HCT116 (cell line): Measurements from ENCODE around the gene TAS2R30. TPM values are rescaled to one million over a fixed set of nuclear protein-coding genes. Genes with fewer than 3 reads are reported as not detected.

Source experiments
- ATAC-seq: fragments of 200-7000 bp; cut with Tn5 transposase; 2 replicates; pipeline ENCODE4 v1.9.1; 2020; ENCODE audit warnings: mild to moderate bottlenecking, moderate library complexity
- Bru-seq: library from RNA; stranded (reverse); fragments of 400-500 nt; gene quantifications from one replicate; lab custom pipeline; 2021; lab: Mats Ljungman, UMichigan
- BruChase-seq, 2 experiments: library from RNA; stranded (reverse); fragments of 400-500 nt; gene quantifications; one replicate each; lab custom pipeline; 2021; lab: Mats Ljungman, UMichigan
- BruUV-seq: library from RNA; stranded (reverse); fragments of 400-500 nt; replicated peaks from 2 replicates; lab custom pipeline; 2021; lab: Mats Ljungman, UMichigan
- CTCF ChIA-PET: fragments of 300-600 bp; sonication (Branson Sonifier 250); formaldehyde crosslinking; loops from one replicate; lab custom pipeline; 2021; ENCODE audit warnings: antibody characterized with exemption; lab: Charles Lee
- POLR2A ChIA-PET: fragments of 300-600, 350-600 bp; sonication (Branson Sonifier 250); formaldehyde crosslinking; loops from one replicate; lab custom pipeline; 2021; ENCODE audit warnings: antibody characterized with exemption; lab: Charles Lee
- RAD21 ChIA-PET, 2 experiments: fragments of 300-600 bp; sonication (Branson Sonifier 250); formaldehyde crosslinking; loops; one replicate each; lab custom pipeline; 2023; ENCODE audit warnings: low total read pairs in 2 of 2; ENCODE audit not compliant: uncharacterized antibody in 2 of 2, unreplicated experiment in 2 of 2, low non-redundant PET in 1 of 2; lab: Charles Lee
- DNase-seq: peaks from one replicate; pipeline ENCODE4 v3.0.0-alpha.2; 2010; ENCODE audit warnings: low read depth, low spot score
- H2AFZ ChIP-seq: fragments of 200-600 bp; shearing (Covaris generic), sonication (generic); 2 replicates; pipeline ENCODE4 v1.6.1; 2017; ENCODE audit warnings: low read depth, mixed run types, mixed read lengths, antibody characterized with exemption, low read length; ENCODE audit not compliant: poor library complexity, severe bottlenecking
- H3K27ac ChIP-seq: 2 replicates; pipeline ENCODE4 v1.5.1; 2012; ENCODE audit warnings: low read depth, low read length
- H3K27me3 ChIP-seq: fragments of 200-600 bp; sonication (generic); 2 replicates; pipeline ENCODE4 v1.6.1; 2016; ENCODE audit warnings: mixed run types, low read length, mixed read lengths; ENCODE audit not compliant: insufficient read depth
- H3K36me3 ChIP-seq, 2 experiments: fragments of 200-500 bp in 1 of 2; fragments of 200-600 bp in 1 of 2; sonication (Bioruptor generic) in 1 of 2; sonication (generic) in 1 of 2; 2 replicates each; pipeline versions ENCODE4 v1.5.1 to v1.6.1; 2014 to 2016; ENCODE audit warnings: low read length in 2 of 2, inconsistent platforms in 1 of 2, mixed read lengths in 1 of 2, mixed run types in 1 of 2; ENCODE audit not compliant: insufficient read depth in 2 of 2, control insufficient read depth in 1 of 2
- H3K4me1 ChIP-seq, 2 experiments: fragments of 200-600 bp in 1 of 2; sonication (generic) in 1 of 2; 2 replicates each; pipeline versions ENCODE4 v1.5.1 to v1.6.1; 2012 to 2017; ENCODE audit warnings: low read length in 2 of 2, inconsistent platforms in 1 of 2, mild to moderate bottlenecking in 1 of 2, mixed read lengths in 1 of 2, mixed run types in 1 of 2, moderate library complexity in 1 of 2; ENCODE audit not compliant: insufficient read depth in 2 of 2, control insufficient read depth in 1 of 2
- H3K4me2 ChIP-seq: fragments of 200-600 bp; sonication (generic); 2 replicates; pipeline ENCODE4 v1.6.1; 2017; ENCODE audit warnings: mixed run types, low read length, mixed read lengths
- H3K4me3 ChIP-seq, 2 experiments: fragments of 200-600 bp in 1 of 2; sonication (generic) in 1 of 2; replicated peaks in 1 of 2; 2 replicates each; pipeline ENCODE4 v1.5.1; 2011 to 2016; ENCODE audit warnings: low read length in 2 of 2, control low read depth in 1 of 2, low read depth in 1 of 2, mild to moderate bottlenecking in 1 of 2, mixed read lengths in 1 of 2, mixed run types in 1 of 2
- H3K79me2 ChIP-seq: fragments of 200-600 bp; sonication (generic); 2 replicates; pipeline ENCODE4 v1.6.1; 2017; ENCODE audit warnings: mild to moderate bottlenecking, mixed run types, low read length, moderate library complexity, mixed read lengths; ENCODE audit not compliant: insufficient read depth
- H3K9ac ChIP-seq: fragments of 200-600 bp; sonication (generic); 2 replicates; pipeline ENCODE4 v1.6.1; 2016; ENCODE audit warnings: low read length, mixed read lengths
- H3K9me2 ChIP-seq: fragments of 200-600 bp; sonication (generic), shearing (Covaris generic); 2 replicates; pipeline ENCODE4 v1.6.1; 2017; ENCODE audit warnings: mixed run types, mild to moderate bottlenecking, moderate library complexity; ENCODE audit not compliant: insufficient read depth
- H3K9me3 ChIP-seq, 2 experiments: fragments of 200-500 bp in 1 of 2; fragments of 200-600 bp in 1 of 2; sonication (Bioruptor generic) in 1 of 2; sonication (generic) in 1 of 2; 2 replicates each; pipeline ENCODE4 v1.6.1; 2014 to 2017; ENCODE audit warnings: low read length in 2 of 2, mixed read lengths in 2 of 2, inconsistent platforms in 1 of 2, low read depth in 1 of 2, mild to moderate bottlenecking in 1 of 2, mixed run types in 1 of 2, moderate library complexity in 1 of 2; ENCODE audit not compliant: control insufficient read depth in 1 of 2, insufficient read depth in 1 of 2
- H4K20me1 ChIP-seq: fragments of 200-600 bp; sonication (generic), shearing (Covaris generic); 2 replicates; pipeline ENCODE4 v1.6.1; 2017; ENCODE audit warnings: mixed run types, mild to moderate bottlenecking, moderate library complexity; ENCODE audit not compliant: insufficient read depth
- CEBPB ChIP-seq: IDR thresholded peaks from 2 replicates; pipeline ENCODE4 v1.6.1; 2012; ENCODE audit warnings: low read depth
- ELF1 ChIP-seq: IDR thresholded peaks from 2 replicates; pipeline ENCODE4 v1.6.1; 2012; ENCODE audit warnings: low read depth, borderline replicate concordance
- EZH2 ChIP-seq: fragments of 200-600 bp; sonication (generic); IDR thresholded peaks from 2 replicates; pipeline ENCODE4 v1.6.1; 2017; ENCODE audit warnings: antibody characterized with exemption, mixed run types
- FOSL1 ChIP-seq: IDR thresholded peaks from 2 replicates; pipeline ENCODE4 v1.6.1; 2012; ENCODE audit warnings: low read depth
- JUND ChIP-seq: IDR thresholded peaks from 2 replicates; pipeline ENCODE4 v1.6.1; 2012
- POLR2A ChIP-seq: IDR thresholded peaks from 2 replicates; pipeline ENCODE4 v1.7.0; 2011; ENCODE audit warnings: borderline replicate concordance; ENCODE audit not compliant: insufficient read depth, insufficient read length; ENCODE audit errors: extremely low read depth
- REST ChIP-seq: IDR thresholded peaks from 2 replicates; pipeline ENCODE4 v1.6.1; 2012; ENCODE audit warnings: low read depth
- SIN3A ChIP-seq: IDR thresholded peaks from 2 replicates; pipeline ENCODE4 v1.6.1; 2012; ENCODE audit warnings: low read depth
- SP1 ChIP-seq: IDR thresholded peaks from 2 replicates; pipeline ENCODE4 v1.6.1; 2012; ENCODE audit warnings: low read depth
- ZFX ChIP-seq: fragments of 450-650 bp; IDR thresholded peaks from 2 replicates; pipeline ENCODE4 v1.6.1; 2017
- ZNF274 ChIP-seq: fragments of 200-500 bp; sonication (Bioruptor generic); IDR thresholded peaks from 2 replicates; pipeline ENCODE4 v1.6.1; 2014; ENCODE audit warnings: mild to moderate bottlenecking, low read depth, low read length, inconsistent platforms
- intact Hi-C: fragments of 100-400 bp; cut with micrococcal nuclease; formaldehyde crosslinking; loops from 2 replicates; pipeline ENCODE4 v1.10.0; 2022
- long read RNA-seq: library from polyadenylated mRNA; unstranded; transcript quantifications from one replicate; pipeline ENCODE4 v2.0.0, GENCODE V29; 2021; ENCODE audit not compliant: unreplicated experiment
- polyA plus RNA-seq: library from polyadenylated mRNA; unstranded; fragments of >200 nt; gene quantifications from 2 replicates; pipeline ENCODE4 v1.2.1, GENCODE V29; 2012; ENCODE audit warnings: missing spikeins
- total RNA-seq: library from RNA; stranded (reverse); gene quantifications from one replicate; pipeline ENCODE4 v1.2.1, GENCODE V29; 2021; ENCODE audit not compliant: unreplicated experiment
- TF ChIP-seq, protein P1 (sequence below), 3 experiments: fragments of 200-600 bp in 1 of 3; sonication (generic) in 1 of 3; IDR thresholded peaks in 2 of 3; conservative IDR thresholded peaks in 1 of 3; 2 replicates each; pipeline ENCODE4 v1.5.1; 2012 to 2017; ENCODE audit warnings: low read depth in 2 of 3, low read length in 2 of 3, antibody characterized with exemption in 1 of 3, borderline replicate concordance in 1 of 3, control low read depth in 1 of 3, mild to moderate bottlenecking in 1 of 3, mixed read lengths in 1 of 3, mixed run types in 1 of 3, moderate library complexity in 1 of 3; ENCODE audit not compliant: insufficient read depth in 1 of 3
- TF ChIP-seq, protein P2 (sequence below): IDR thresholded peaks from 2 replicates; pipeline ENCODE4 v1.6.1; 2012

The TAS2R30 gene, protein sequence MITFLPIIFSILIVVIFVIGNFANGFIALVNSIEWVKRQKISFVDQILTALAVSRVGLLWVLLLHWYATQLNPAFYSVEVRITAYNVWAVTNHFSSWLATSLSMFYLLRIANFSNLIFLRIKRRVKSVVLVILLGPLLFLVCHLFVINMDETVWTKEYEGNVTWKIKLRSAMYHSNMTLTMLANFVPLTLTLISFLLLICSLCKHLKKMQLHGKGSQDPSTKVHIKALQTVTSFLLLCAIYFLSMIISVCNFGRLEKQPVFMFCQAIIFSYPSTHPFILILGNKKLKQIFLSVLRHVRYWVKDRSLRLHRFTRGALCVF
- total RNA-seq (1.5 TPM), Bru-seq, nascent RNA (percentile 91 among the genes with signal in this experiment), BruChase-seq, experiment 1, labeled RNA remaining after a 6-hour chase (percentile 75 among the genes with signal in this experiment), BruChase-seq, experiment 2, labeled RNA remaining after a 2-hour chase (percentile 89 among the genes with signal in this experiment)
- not detected in 2 replicates for polyA plus RNA-seq
- long read RNA-seq, result 0 reads

- Histone ChIP-seq H3K4me2 (no peak within 1 kb of the TSS), H3K9me3 (no peaks in the 10 kb centered on the region), H2AFZ (no peak within 1 kb of the TSS), H3K36me3 (no peaks in the 10 kb centered on the region), H3K9ac (no peak within 1 kb of the TSS), H3K4me3 (no peak within 1 kb of the TSS), H3K4me1 (no peaks in the 10 kb centered on the region), H3K27ac (no peak within 1 kb of the TSS), H3K79me2 (peaks cover 90% of the 10 kb centered on the region), H3K9me2 (no peaks in the 10 kb centered on the region), H4K20me1 (peaks cover 8% of the 10 kb centered on the region; the same call in 1 of the 2 replicates), H3K27me3 (no peaks in the 10 kb centered on the region)
- BruUV-seq, result no TSS peak
- TF ChIP-seq, protein P1, sequence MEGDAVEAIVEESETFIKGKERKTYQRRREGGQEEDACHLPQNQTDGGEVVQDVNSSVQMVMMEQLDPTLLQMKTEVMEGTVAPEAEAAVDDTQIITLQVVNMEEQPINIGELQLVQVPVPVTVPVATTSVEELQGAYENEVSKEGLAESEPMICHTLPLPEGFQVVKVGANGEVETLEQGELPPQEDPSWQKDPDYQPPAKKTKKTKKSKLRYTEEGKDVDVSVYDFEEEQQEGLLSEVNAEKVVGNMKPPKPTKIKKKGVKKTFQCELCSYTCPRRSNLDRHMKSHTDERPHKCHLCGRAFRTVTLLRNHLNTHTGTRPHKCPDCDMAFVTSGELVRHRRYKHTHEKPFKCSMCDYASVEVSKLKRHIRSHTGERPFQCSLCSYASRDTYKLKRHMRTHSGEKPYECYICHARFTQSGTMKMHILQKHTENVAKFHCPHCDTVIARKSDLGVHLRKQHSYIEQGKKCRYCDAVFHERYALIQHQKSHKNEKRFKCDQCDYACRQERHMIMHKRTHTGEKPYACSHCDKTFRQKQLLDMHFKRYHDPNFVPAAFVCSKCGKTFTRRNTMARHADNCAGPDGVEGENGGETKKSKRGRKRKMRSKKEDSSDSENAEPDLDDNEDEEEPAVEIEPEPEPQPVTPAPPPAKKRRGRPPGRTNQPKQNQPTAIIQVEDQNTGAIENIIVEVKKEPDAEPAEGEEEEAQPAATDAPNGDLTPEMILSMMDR (IDR thresholded peaks at IDR 0.05 in 2 of 3, conservative IDR thresholded peaks at IDR 0.05 in 1 of 3; ENCODE audit: borderline replicate concordance in 1 of 3, insufficient read depth in 1 of 3, low read depth in 2 of 3, low read length in 2 of 3), result no peak
- no peak for TF ChIP-seq SIN3A
- TF ChIP-seq SP1, result no peak
- no peak for TF ChIP-seq JUND
- CTCF ChIA-PET, result interaction anchor here (0.7 kb wide), 1 partner anchor 439 kb away, joined by 3 read pairs; no protein-coding TSS in a partner anchor
- ATAC-seq (no peak), DNase-seq (no peak)
- POLR2A ChIA-PET, result no interaction called here
- RAD21 ChIA-PET, result no interaction called here
- intact Hi-C loops, result no loop called here
Observed at GRCh38 chr12:11134305-11134704, at the start of gene TAS2R30. TSS of gene TAS2R30 (minus strand) at chr12:11134644. CDS start at chr12:11134244, 400 bp downstream.

- no peaks in the 10 kb centered on the region for H4K20me1 ChIP-seq
- ATAC-seq (no peak), DNase-seq (no peak)
- intact Hi-C loops, result no loop called here
- no peaks in the 10 kb centered on the region for H3K9me2 ChIP-seq
- H3K79me2 ChIP-seq, result no peaks in the 10 kb centered on the region
- H3K4me3 ChIP-seq, result no peak overlapping the region
- RAD21 ChIA-PET, result no interaction called here
- no peaks in the 10 kb centered on the region for H3K9me3 ChIP-seq
- no peak overlapping the region for H3K27ac ChIP-seq
- CTCF ChIA-PET, result no interaction called here
- H3K4me2 ChIP-seq, result no peak overlapping the region
- H3K27me3 ChIP-seq, result no peaks in the 10 kb centered on the region
- BruUV-seq, result no TSS peak
- H3K9ac ChIP-seq, result no peak overlapping the region
- no peaks in the 10 kb centered on the region for H3K36me3 ChIP-seq
- TF ChIP-seq ZFX (no peak), FOSL1 (no peak), REST (no peak), CEBPB (no peak), ELF1 (no peak), EZH2 (no peak), POLR2A (no peak), ZNF274 (no peak)
- TF ChIP-seq, protein P2, sequence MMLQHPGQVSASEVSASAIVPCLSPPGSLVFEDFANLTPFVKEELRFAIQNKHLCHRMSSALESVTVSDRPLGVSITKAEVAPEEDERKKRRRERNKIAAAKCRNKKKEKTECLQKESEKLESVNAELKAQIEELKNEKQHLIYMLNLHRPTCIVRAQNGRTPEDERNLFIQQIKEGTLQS, result no peak
- POLR2A ChIA-PET, result no interaction called here
- H3K4me1 ChIP-seq, result no peaks in the 10 kb centered on the region
- H2AFZ ChIP-seq, result no peak overlapping the region
Observed at GRCh38 chr12:11183011-11183410, 48.6 kb upstream of the TAS2R30 start.
